ENCODE results near the gene EFCAB8.

Gene EFCAB8

DNA sequence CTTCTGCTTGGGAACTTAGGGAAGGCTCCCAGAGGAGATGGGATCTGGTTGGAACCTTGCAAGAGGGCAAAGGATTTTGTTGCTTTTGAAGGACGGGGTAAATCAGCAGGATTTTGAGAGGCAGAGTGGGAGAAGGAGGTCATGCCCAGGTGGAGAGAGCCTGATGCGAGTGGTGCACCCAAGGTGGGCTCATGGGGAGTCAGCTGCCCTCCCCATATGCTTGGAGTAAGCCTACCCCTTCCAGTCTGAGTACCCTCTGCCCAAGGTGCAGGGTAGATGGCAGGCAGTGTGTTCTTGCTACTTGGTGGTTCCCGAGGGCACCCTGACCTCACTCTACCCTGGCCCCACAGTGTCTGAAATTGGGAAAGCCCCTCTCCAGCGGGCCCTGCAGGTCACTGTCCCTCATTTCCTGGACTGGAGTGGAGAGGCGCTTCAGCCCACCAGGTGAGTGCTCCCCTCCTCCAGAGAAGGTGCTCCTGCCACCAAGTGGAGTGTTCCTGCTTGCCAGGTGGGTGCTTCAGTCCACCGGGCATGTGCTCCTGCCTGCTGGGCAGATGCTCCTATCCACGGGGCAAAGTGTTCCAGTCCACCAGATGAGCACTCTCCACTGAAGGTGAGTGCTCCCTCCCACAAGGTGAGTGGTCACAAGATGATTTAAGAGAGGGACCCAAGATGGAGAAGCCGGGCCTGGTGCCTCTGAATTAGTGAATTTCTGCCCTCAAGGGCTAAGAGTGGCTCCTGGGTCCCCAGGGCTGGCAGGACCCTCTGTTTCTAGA lies 152.1 kb downstream of the EFCAB8 start:
- no peak for DNase-seq
